Ectodermal cell (in vitro differentiated cells): ENCODE results near the gene MYMX. TPM values are rescaled to one million over a fixed set of nuclear protein-coding genes. Genes with fewer than 3 reads are reported as not detected.

ENCODE experiments used
- H3K27ac ChIP-seq: 2 replicates; pipeline ENCODE4 v1.7.0; 2013; ENCODE audit warnings: mild to moderate bottlenecking, low read depth, low read length; ENCODE audit not compliant: insufficient read depth, poor library complexity, severe bottlenecking
- H3K27me3 ChIP-seq: 2 replicates; pipeline ENCODE4 v1.7.0; 2013; ENCODE audit warnings: mild to moderate bottlenecking, low read length; ENCODE audit not compliant: insufficient read depth, control insufficient read depth, poor library complexity, severe bottlenecking
- H3K36me3 ChIP-seq: one replicate; pipeline ENCODE4 v1.7.0; 2013; ENCODE audit warnings: low read length; ENCODE audit not compliant: control insufficient read depth, insufficient read depth
- H3K4me1 ChIP-seq: one replicate; pipeline ENCODE4 v1.7.0; 2013; ENCODE audit warnings: low read length; ENCODE audit not compliant: control insufficient read depth, insufficient read depth
- H3K4me3 ChIP-seq: 2 replicates; pipeline ENCODE4 v1.7.0; 2013; ENCODE audit warnings: low read depth, low read length, control low read depth; ENCODE audit not compliant: insufficient read depth
- H3K9me3 ChIP-seq: 2 replicates; pipeline ENCODE4 v1.7.0; 2013; ENCODE audit warnings: mild to moderate bottlenecking, low read length, moderate library complexity; ENCODE audit not compliant: control insufficient read depth
- WGBS, 2 experiments: methylation state at CpG; one replicate each; pipeline ENCODE4 v1.1.7; 2013; ENCODE audit warnings: missing lambda C conversion rate in 2 of 2; 5-methylcytosine and 5-hydroxymethylcytosine counted together
- polyA plus RNA-seq, 4 experiments: library from polyadenylated mRNA; stranded (reverse); fragments of 50-300 nt; gene quantifications; one replicate each; pipeline ENCODE4 v1.2.3, GENCODE V29; 2013

MYMX gene
- 0.54 TPM for polyA plus RNA-seq (2013, experiment 1 of 4)
- 1.6 TPM for polyA plus RNA-seq (2013, experiment 2 of 4)
- polyA plus RNA-seq (2013, experiment 3 of 4): 1.3 TPM
- polyA plus RNA-seq (2013, experiment 4 of 4): 1.6 TPM

GRCh38 chr6:44216677-44217331, at the start of gene MYMX:
Gene MYMX (plus strand): TSS chr6:44216926. CDS start chr6:44217472, 546 bp downstream.
- Histone ChIP-seq H3K4me3 (no peak within 1 kb of the TSS), H3K27ac (no peak within 1 kb of the TSS), H3K4me1 (peaks cover 26% of the 10 kb centered on the region), H3K36me3 (no peaks in the 10 kb centered on the region), H3K9me3 (no peaks in the 10 kb centered on the region), H3K27me3 (no peaks in the 10 kb centered on the region)
- WGBS, 2 experiments: 14 to 19% methylated on average over 7 of the region's 7 CpGs

DNA sequence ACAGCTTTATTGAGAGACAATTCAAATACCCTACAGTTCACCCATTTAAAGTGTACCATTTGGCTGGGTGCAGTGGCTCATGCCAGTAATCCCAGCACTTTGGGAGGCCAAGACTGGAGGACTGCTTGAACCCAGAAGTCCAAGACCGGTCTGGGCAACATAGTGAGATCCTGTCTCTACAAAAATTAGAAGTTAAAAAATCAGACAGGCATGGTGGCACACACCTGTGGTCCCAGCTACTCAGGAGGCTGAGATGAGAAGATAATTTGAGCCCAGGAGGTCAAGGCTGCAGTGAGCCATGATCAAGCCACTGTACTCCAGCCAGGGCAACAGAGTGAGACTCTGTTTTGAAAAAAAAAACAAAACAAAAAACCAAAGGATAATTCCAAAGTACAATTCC, 49.2 kb upstream of the MYMX start:
- Histone ChIP-seq H3K9me3 (no peaks in the 10 kb centered on the region), H3K36me3 (no peaks in the 10 kb centered on the region)
- 87 to 93% methylated on average over 1 of the region's 1 CpG for WGBS, 2 experiments

DNA sequence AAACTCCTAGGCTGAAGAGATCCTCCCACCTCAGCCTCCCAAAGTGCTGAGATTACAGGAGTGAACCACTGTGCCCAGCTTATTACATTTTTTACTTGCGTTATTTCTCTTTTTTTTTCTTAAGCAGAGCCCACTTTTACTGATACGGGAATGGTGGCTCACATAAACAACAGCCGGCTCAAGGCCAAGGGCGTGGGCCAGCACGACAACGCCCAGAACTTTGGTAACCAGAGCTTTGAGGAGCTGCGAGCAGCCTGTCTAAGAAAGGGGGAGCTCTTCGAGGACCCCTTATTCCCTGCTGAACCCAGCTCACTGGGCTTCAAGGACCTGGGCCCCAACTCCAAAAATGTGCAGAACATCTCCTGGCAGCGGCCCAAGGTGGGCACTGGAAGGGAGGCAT, 47.6 kb upstream of the MYMX start:
- H3K4me1 ChIP-seq: no peaks in the 10 kb centered on the region
- WGBS, 2 experiments: 92 to 94% methylated on average over 9 of the region's 9 CpGs
- H3K36me3 ChIP-seq: no peaks in the 10 kb centered on the region
- no peak overlapping the region for H3K4me3 ChIP-seq
- H3K9me3 ChIP-seq: no peaks in the 10 kb centered on the region
- no peaks in the 10 kb centered on the region for H3K27me3 ChIP-seq
- no peak overlapping the region for H3K27ac ChIP-seq

More for the DNA sequence above, 49.2 kb upstream of the MYMX start:
- Histone ChIP-seq H3K27me3 (no peaks in the 10 kb centered on the region), H3K4me3 (no peak overlapping the region), H3K27ac (no peak overlapping the region), H3K4me1 (peaks cover 5% of the 10 kb centered on the region)

GRCh38 chr6:44169886-44170570, 46.7 kb upstream of the MYMX start:
- WGBS, 2 experiments: 80 to 87% methylated on average over 9 to 10 of the region's 10 CpGs
- no peaks in the 10 kb centered on the region for H3K4me1 ChIP-seq
- no peak overlapping the region for H3K27ac ChIP-seq
- H3K4me3 ChIP-seq: no peak overlapping the region
- H3K27me3 ChIP-seq: no peaks in the 10 kb centered on the region
- H3K36me3 ChIP-seq: no peaks in the 10 kb centered on the region
- H3K9me3 ChIP-seq: no peaks in the 10 kb centered on the region

- no peaks in the 10 kb centered on the region for H3K9me3 ChIP-seq
- H3K4me3 ChIP-seq: no peak overlapping the region
- 81 to 87% methylated on average over 12 of the region's 12 CpGs for WGBS, 2 experiments
- H3K4me1 ChIP-seq: no peaks in the 10 kb centered on the region
- H3K27me3 ChIP-seq: no peaks in the 10 kb centered on the region
- H3K36me3 ChIP-seq: no peaks in the 10 kb centered on the region
- no peak overlapping the region for H3K27ac ChIP-seq
Measured at GRCh38 chr6:44171899-44172546, 44.7 kb upstream of the MYMX start.

GRCh38 chr6:44172731-44173500, 43.8 kb upstream of the MYMX start:
- no peak overlapping the region for H3K27ac ChIP-seq
- WGBS, 2 experiments: 35 to 37% methylated on average over 15 of the region's 15 CpGs

GRCh38 chr6:44176130-44176761, 40.5 kb upstream of the MYMX start:
- no peaks in the 10 kb centered on the region for H3K9me3 ChIP-seq
- no peaks in the 10 kb centered on the region for H3K4me1 ChIP-seq
- no peak overlapping the region for H3K4me3 ChIP-seq
- H3K27ac ChIP-seq: no peak overlapping the region
- WGBS, 2 experiments: 91 to 92% methylated on average over 14 to 15 of the region's 15 CpGs
- no peaks in the 10 kb centered on the region for H3K27me3 ChIP-seq
- no peaks in the 10 kb centered on the region for H3K36me3 ChIP-seq

More at GRCh38 chr6:44172731-44173500, 43.8 kb upstream of the MYMX start:
- Histone ChIP-seq H3K4me1 (no peaks in the 10 kb centered on the region), H3K36me3 (no peaks in the 10 kb centered on the region), H3K4me3 (no peak overlapping the region), H3K27me3 (no peaks in the 10 kb centered on the region), H3K9me3 (no peaks in the 10 kb centered on the region)

DNA sequence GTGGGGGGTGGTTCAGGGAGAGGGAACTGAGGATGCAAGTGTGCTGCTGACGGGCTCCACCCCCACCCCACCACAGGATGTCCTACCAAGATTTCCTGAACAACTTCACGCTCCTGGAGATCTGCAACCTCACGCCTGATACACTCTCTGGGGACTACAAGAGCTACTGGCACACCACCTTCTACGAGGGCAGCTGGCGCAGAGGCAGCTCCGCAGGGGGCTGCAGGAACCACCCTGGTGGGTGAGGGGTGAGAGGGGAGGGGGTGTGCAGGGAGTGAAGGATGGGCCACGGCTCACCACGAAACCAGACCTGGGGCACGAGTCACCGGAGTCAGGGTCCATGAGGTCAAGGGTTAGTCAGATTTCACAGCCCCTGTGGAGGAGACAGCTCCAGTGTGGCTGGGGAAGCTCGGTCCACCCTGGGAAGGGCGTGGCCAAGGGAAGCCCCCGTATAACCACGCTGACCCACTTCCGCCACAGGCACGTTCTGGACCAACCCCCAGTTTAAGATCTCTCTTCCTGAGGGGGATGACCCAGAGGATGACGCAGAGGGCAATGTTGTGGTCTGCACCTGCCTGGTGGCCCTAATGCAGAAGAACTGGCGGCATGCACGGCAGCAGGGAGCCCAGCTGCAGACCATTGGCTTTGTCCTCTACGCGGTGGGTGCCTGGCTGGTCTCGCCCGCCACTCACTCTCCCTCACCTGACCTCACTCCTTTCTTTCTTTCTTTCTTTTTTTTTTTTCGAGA, 39.8 kb upstream of the MYMX start:
- no peaks in the 10 kb centered on the region for H3K9me3 ChIP-seq

More for the DNA sequence above, 39.8 kb upstream of the MYMX start:
- no peak overlapping the region for H3K27ac ChIP-seq
- 88% methylated on average over 24 of the region's 24 CpGs for WGBS, 2 experiments
- H3K36me3 ChIP-seq: no peaks in the 10 kb centered on the region
- no peaks in the 10 kb centered on the region for H3K27me3 ChIP-seq
- no peaks in the 10 kb centered on the region for H3K4me1 ChIP-seq
- H3K4me3 ChIP-seq: no peak overlapping the region
